Upper lobe of right lung (tissue), 1 donor: ENCODE measurements around the gene TGM1. TPM values are rescaled to one million over a fixed set of nuclear protein-coding genes. Genes with fewer than 3 reads are reported as not detected.

Experiments used
- ATAC-seq: fragments of 200-7000 bp; cut with Tn5 transposase; one replicate; pipeline ENCODE4 v1.9.1; 2020; ENCODE audit warnings: mild to moderate bottlenecking, moderate library complexity
- DNase-seq: peaks from one replicate; pipeline ENCODE4 v3.0.0-alpha.2; 2020
- H3K27ac ChIP-seq: fragments of 200-600 bp; one replicate; pipeline ENCODE4 v1.8.0; 2022
- H3K27me3 ChIP-seq: fragments of 200-600 bp; one replicate; pipeline ENCODE4 v1.8.0; 2022; ENCODE audit warnings: mild to moderate bottlenecking
- H3K36me3 ChIP-seq: fragments of 200-600 bp; one replicate; pipeline ENCODE4 v1.8.0; 2022
- H3K4me1 ChIP-seq: fragments of 200-600 bp; one replicate; pipeline ENCODE4 v1.8.0; 2022
- H3K4me3 ChIP-seq: fragments of 200-600 bp; one replicate; pipeline ENCODE4 v1.8.0; 2022; ENCODE audit warnings: mild to moderate bottlenecking
- H3K9me3 ChIP-seq: fragments of 200-600 bp; one replicate; pipeline ENCODE4 v1.8.0; 2022
- CTCF ChIP-seq: fragments of 200-600 bp; IDR thresholded peaks from one replicate; pipeline ENCODE4 v1.8.0; 2022; ENCODE audit warnings: antibody characterized with exemption
- intact Hi-C: fragments of 100-400 bp; cut with DNase I; formaldehyde crosslinking; loops from one replicate; pipeline ENCODE4 v1.11.0; 2022
- total RNA-seq: library from RNA; stranded (reverse); fragmentation: NEBNext Ultra II Directional; extraction: Animal tissue kit (Norgen Biotek cat#: 25700); gene quantifications from one replicate; pipeline ENCODE4 v1.2.1, GENCODE V29; 2021
- donor health status: DM: no; HTN: yes; CAD: no; lungs with severe emphysema.

Gene TGM1
- total RNA-seq, 1 donor from 2014 or later = 12.3 TPM

GRCh38 chr14:24238527-24239037, 24.4 kb downstream of the TGM1 start:
- Histone ChIP-seq H3K27ac (no peak overlapping the region), H3K4me1 (peaks cover 47% of the 10 kb centered on the region), H3K36me3 (peaks cover 63% of the 10 kb centered on the region), H3K27me3 (no peaks in the 10 kb centered on the region), H3K4me3 (no peak overlapping the region), H3K9me3 (no peaks in the 10 kb centered on the region)
- intact Hi-C loops = no loop called here
- TF ChIP-seq CTCF = no peak
- ATAC-seq = no peak
- no peak for DNase-seq

GRCh38 chr14:24238123-24238522, 24.9 kb downstream of the TGM1 start:
- peaks cover 63% of the 10 kb centered on the region for H3K36me3 ChIP-seq
- no peaks in the 10 kb centered on the region for H3K9me3 ChIP-seq
- H3K4me1 ChIP-seq = peaks cover 48% of the 10 kb centered on the region
- no peak overlapping the region for H3K27ac ChIP-seq
- no peaks in the 10 kb centered on the region for H3K27me3 ChIP-seq
- no peak overlapping the region for H3K4me3 ChIP-seq
- intact Hi-C loops = no loop called here
- DNase-seq = no peak
- ATAC-seq = no peak
- TF ChIP-seq CTCF = no peak

GRCh38 chr14:24237463-24237955, 25.5 kb downstream of the TGM1 start:
- H3K27ac ChIP-seq = no peak overlapping the region
- H3K27me3 ChIP-seq = no peaks in the 10 kb centered on the region
- H3K36me3 ChIP-seq = peaks cover 63% of the 10 kb centered on the region
- intact Hi-C loops = no loop called here
- no peak for DNase-seq
- no peak for TF ChIP-seq CTCF
- no peak for ATAC-seq
- no peaks in the 10 kb centered on the region for H3K9me3 ChIP-seq
- peaks cover 49% of the 10 kb centered on the region for H3K4me1 ChIP-seq
- H3K4me3 ChIP-seq = no peak overlapping the region

GRCh38 chr14:24236689-24237462, 26.1 kb downstream of the TGM1 start:
- Histone ChIP-seq H3K4me1 (peaks cover 49% of the 10 kb centered on the region), H3K27me3 (no peaks in the 10 kb centered on the region), H3K36me3 (peaks cover 63% of the 10 kb centered on the region), H3K27ac (no peak overlapping the region), H3K4me3 (no peak overlapping the region), H3K9me3 (no peaks in the 10 kb centered on the region)
- no peak for ATAC-seq
- DNase-seq = no peak
- TF ChIP-seq CTCF = no peak
- intact Hi-C loops = no loop called here

- no peak overlapping the region for H3K27ac ChIP-seq
- no peak for TF ChIP-seq CTCF
Observed at GRCh38 chr14:24235804-24236688, 26.9 kb downstream of the TGM1 start.

More at GRCh38 chr14:24235804-24236688, 26.9 kb downstream of the TGM1 start:
- no peak overlapping the region for H3K4me3 ChIP-seq
- peaks cover 60% of the 10 kb centered on the region for H3K36me3 ChIP-seq
- H3K27me3 ChIP-seq = no peaks in the 10 kb centered on the region
- H3K9me3 ChIP-seq = no peaks in the 10 kb centered on the region
- ATAC-seq = no peak
- no peak for DNase-seq
- intact Hi-C loops = no loop called here
- H3K4me1 ChIP-seq = peaks cover 46% of the 10 kb centered on the region
